ENCODE measurements around the gene UBE2H.
A peak's percentile ranks its signal among the peaks of the same experiment; 100 is the strongest.

The UBE2H gene

DNA sequence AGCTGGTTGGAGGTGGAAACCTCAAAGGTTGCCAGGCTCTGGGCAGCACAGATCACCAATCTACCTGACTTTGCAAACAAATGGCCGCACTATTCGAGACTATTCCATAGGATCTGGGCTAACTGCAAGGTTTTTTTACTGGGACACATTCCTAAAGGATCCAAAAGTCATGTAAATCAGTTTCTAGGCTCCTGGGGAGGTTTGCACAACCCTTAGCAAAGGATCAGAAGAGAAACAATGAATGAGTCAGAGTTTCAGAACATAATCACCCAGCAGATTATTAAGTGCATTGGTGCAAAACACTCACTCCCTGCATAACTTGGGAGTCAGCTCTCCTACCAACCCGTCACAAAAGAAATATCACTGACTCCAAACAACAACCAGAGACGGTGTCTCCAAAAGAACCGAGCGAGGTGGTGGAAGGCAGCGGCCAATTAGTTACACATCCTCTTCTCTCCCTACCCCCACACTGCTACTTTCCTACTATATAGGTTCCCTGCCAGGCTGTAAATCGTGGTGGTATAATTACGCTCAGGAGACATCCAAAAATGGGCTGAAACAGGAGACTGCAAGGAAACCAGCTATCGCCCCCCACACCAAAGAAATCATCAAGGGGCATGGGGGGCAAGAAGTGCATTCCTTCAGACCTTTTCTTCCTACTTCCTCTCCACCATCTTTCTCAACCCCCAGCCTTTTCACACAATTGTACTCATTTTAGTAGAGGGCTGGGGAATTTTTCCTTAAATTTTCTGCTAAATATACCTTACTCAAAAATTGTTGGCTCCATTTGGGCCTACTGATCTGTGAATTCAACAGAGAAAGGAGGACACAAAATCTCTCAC lies 3.2 kb downstream of the UBE2H start:
- H3K27ac ChIP-seq = peak overlapping the region; percentile 86
- TF ChIP-seq, protein P1, sequence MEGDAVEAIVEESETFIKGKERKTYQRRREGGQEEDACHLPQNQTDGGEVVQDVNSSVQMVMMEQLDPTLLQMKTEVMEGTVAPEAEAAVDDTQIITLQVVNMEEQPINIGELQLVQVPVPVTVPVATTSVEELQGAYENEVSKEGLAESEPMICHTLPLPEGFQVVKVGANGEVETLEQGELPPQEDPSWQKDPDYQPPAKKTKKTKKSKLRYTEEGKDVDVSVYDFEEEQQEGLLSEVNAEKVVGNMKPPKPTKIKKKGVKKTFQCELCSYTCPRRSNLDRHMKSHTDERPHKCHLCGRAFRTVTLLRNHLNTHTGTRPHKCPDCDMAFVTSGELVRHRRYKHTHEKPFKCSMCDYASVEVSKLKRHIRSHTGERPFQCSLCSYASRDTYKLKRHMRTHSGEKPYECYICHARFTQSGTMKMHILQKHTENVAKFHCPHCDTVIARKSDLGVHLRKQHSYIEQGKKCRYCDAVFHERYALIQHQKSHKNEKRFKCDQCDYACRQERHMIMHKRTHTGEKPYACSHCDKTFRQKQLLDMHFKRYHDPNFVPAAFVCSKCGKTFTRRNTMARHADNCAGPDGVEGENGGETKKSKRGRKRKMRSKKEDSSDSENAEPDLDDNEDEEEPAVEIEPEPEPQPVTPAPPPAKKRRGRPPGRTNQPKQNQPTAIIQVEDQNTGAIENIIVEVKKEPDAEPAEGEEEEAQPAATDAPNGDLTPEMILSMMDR (conservative IDR thresholded peaks at IDR 0.05) = no peak
- no peak for TF ChIP-seq ZFX (IDR thresholded peaks at IDR 0.05)

- H3K27ac ChIP-seq = peak overlapping the region; percentile 86
- TF ChIP-seq, protein P1 (conservative IDR thresholded peaks at IDR 0.05) = no peak
- TF ChIP-seq ZFX (IDR thresholded peaks at IDR 0.05) = no peak
Observed at GRCh38 chr7:129948877-129949291, 3.9 kb downstream of the UBE2H start.

GRCh38 chr7:129948338-129948737 lies 4.4 kb downstream of the UBE2H start:
- TF ChIP-seq, protein P1 (conservative IDR thresholded peaks at IDR 0.05) = no peak
- no peak for TF ChIP-seq ZFX (IDR thresholded peaks at IDR 0.05)
- peak overlapping the region; percentile 86 for H3K27ac ChIP-seq

DNA sequence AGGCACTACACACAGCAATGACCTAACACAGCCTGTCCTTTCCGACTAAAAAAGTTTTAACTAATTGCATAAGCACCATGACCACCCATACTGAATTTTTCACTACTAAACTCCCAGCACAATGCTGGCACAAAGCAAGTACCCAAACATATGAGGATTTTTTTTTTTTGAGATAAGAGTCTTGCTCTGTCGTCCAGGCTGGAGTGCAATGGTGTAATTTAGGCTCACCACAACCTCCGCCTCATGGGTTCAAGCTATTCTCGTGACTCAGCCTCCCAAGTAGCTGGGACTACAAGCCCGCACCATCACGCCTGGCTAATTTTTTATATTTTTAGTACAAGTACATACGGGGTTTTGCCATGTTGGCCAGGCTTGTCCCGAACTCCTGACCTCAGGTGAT lies 5.1 kb downstream of the UBE2H start:
- TF ChIP-seq, protein P1 (conservative IDR thresholded peaks at IDR 0.05) = no peak
- no peak for TF ChIP-seq ZFX (IDR thresholded peaks at IDR 0.05)
- H3K27ac ChIP-seq = peak overlapping the region; percentile 86

DNA sequence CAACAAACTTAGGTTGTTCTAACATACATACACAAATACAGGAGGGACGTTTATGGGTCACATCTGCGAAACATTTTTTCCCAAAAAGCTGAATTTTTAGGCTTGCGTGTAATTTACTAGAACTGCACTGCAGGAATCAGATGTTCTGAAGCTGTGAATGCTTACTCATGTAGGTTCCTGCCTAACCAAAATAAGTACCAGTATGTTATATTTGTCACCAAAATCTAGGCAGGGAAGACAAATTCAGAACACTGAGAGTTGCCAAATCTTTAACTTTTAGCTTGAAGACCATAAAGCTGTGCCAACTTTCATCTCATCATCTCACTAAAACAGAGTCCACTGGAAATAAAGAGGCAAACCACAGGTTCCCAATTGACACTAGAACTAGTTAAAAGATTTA lies 5.7 kb downstream of the UBE2H start:
- H3K27ac ChIP-seq = no peak overlapping the region
- no peak for TF ChIP-seq ZFX (IDR thresholded peaks at IDR 0.05)
- TF ChIP-seq, protein P1 (conservative IDR thresholded peaks at IDR 0.05) = no peak

GRCh38 chr7:129946282-129946681 lies 6.5 kb downstream of the UBE2H start:
- H3K27ac ChIP-seq = no peak overlapping the region

DNA sequence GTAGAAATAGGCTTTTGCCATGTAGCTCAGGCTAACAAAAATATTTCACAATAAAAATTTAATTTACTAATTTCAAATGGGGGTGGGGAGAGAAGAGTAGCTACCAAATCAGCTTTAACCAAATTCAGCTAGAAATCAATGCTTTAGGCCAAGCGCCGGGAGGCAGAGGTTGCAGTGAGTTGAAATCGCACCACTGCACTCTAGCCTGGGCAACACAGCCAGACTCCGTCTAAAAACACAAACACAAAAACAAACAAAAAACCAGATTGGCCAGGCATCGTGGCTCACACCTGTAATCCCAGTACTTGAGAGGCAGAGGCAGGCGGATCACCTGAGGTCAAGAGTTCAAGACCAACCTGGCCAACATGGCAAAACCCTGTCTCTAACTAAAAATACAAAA lies 9.4 kb downstream of the UBE2H start:
- no peak overlapping the region for H3K27ac ChIP-seq
- no peak for TF ChIP-seq ZFX (IDR thresholded peaks at IDR 0.05)
- TF ChIP-seq, protein P1 (conservative IDR thresholded peaks at IDR 0.05) = no peak

More at GRCh38 chr7:129946282-129946681, 6.5 kb downstream of the UBE2H start:
- TF ChIP-seq ZFX (IDR thresholded peaks at IDR 0.05) = no peak
- TF ChIP-seq, protein P1 (conservative IDR thresholded peaks at IDR 0.05) = no peak

All from C4-2B (cell line).